DOHH2 (cell line): Measurements from ENCODE around the gene ZNF181.

Source experiments
- H3F3A ChIP-seq: fragments of 200-600 bp; sonication (generic), shearing (Covaris generic); 2 replicates; pipeline ENCODE4 v1.6.0; 2016; ENCODE audit warnings: antibody characterized with exemption, mild to moderate bottlenecking; ENCODE audit not compliant: control insufficient read depth, insufficient read depth
- H3K27ac ChIP-seq: fragments of 200-600 bp; sonication (generic); 2 replicates; pipeline ENCODE4 v1.5.1; 2014; ENCODE audit warnings: low read depth, mild to moderate bottlenecking, low read length, moderate library complexity
- H3K27me3 ChIP-seq: fragments of 200-600 bp; sonication (generic); 2 replicates; pipeline ENCODE4 v1.6.1; 2014; ENCODE audit warnings: mild to moderate bottlenecking, low read length, mixed read lengths; ENCODE audit not compliant: control insufficient read depth
- H3K36me3 ChIP-seq: fragments of 200-600 bp; sonication (generic); 2 replicates; pipeline ENCODE4 v1.6.1; 2014; ENCODE audit warnings: mild to moderate bottlenecking, low read length, moderate library complexity, mixed read lengths; ENCODE audit not compliant: control insufficient read depth
- H3K4me1 ChIP-seq: fragments of 200-600 bp; sonication (generic); 2 replicates; pipeline ENCODE4 v1.6.1; 2014; ENCODE audit warnings: mild to moderate bottlenecking, low read length, mixed read lengths; ENCODE audit not compliant: control insufficient read depth
- H3K4me2 ChIP-seq: fragments of 200-600 bp; sonication (generic); 2 replicates; pipeline ENCODE4 v1.6.0; 2014; ENCODE audit warnings: mild to moderate bottlenecking, low read length, moderate library complexity
- H3K4me3 ChIP-seq: fragments of 200-600 bp; sonication (generic); 2 replicates; pipeline ENCODE4 v1.5.1; 2014; ENCODE audit warnings: mild to moderate bottlenecking, low read length, mixed read lengths
- H3K79me2 ChIP-seq: fragments of 200-600 bp; sonication (generic); 2 replicates; pipeline ENCODE4 v1.6.1; 2014; ENCODE audit warnings: mild to moderate bottlenecking, low read length, mixed read lengths; ENCODE audit not compliant: control insufficient read depth
- H3K9me2 ChIP-seq: fragments of 200-600 bp; sonication (generic); replicated peaks from 2 replicates; pipeline ENCODE4 v1.6.1; 2014; ENCODE audit warnings: mild to moderate bottlenecking, low read length, mixed read lengths; ENCODE audit not compliant: control insufficient read depth
- H3K9me3 ChIP-seq: fragments of 200-600 bp; sonication (generic); 2 replicates; pipeline ENCODE4 v1.6.1; 2014; ENCODE audit warnings: antibody characterized with exemption, low read length, mixed read lengths; ENCODE audit not compliant: control insufficient read depth, insufficient read depth
- H4K20me1 ChIP-seq: fragments of 200-600 bp; sonication (generic); 2 replicates; pipeline ENCODE4 v1.6.0; 2014; ENCODE audit warnings: low read depth, mild to moderate bottlenecking, antibody characterized with exemption, low read length, moderate library complexity; ENCODE audit not compliant: control insufficient read depth, insufficient read depth
- EZH2phosphoT487 ChIP-seq: fragments of 200-600 bp; sonication (generic); IDR thresholded peaks from 2 replicates; pipeline ENCODE4 v1.6.1; 2017; ENCODE audit warnings: borderline replicate concordance, mild to moderate bottlenecking, antibody characterized with exemption, low read length, moderate library complexity, mixed read lengths
- TF ChIP-seq, protein P1 (sequence below): fragments of 200-600 bp; sonication (generic); IDR thresholded peaks from one replicate; pipeline ENCODE4 v1.5.1; 2014; ENCODE audit warnings: antibody characterized with exemption, mild to moderate bottlenecking, low read depth, low read length; ENCODE audit not compliant: poor library complexity, severe bottlenecking

ZNF181 gene

DNA sequence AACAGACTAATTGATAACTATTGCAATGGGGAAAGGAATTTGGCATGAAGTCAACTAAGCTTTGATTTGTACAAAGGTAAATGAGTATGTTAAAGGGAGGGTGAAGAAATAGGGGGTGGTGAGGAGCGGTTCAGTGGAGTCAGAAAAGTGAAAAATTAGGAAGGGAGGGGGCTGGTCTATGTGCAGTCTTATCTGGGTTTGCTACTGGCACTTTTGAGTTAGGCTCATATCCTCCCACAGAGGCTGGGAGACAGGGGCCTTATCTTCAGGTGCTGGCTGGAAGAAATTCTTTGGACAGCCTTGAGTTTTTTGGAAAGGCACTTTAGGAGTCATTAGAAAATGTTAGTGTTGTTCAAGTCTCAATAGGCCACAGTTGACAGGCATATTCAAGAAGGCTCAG, 45.5 kb upstream of the ZNF181 start:
- TF ChIP-seq, protein P1, sequence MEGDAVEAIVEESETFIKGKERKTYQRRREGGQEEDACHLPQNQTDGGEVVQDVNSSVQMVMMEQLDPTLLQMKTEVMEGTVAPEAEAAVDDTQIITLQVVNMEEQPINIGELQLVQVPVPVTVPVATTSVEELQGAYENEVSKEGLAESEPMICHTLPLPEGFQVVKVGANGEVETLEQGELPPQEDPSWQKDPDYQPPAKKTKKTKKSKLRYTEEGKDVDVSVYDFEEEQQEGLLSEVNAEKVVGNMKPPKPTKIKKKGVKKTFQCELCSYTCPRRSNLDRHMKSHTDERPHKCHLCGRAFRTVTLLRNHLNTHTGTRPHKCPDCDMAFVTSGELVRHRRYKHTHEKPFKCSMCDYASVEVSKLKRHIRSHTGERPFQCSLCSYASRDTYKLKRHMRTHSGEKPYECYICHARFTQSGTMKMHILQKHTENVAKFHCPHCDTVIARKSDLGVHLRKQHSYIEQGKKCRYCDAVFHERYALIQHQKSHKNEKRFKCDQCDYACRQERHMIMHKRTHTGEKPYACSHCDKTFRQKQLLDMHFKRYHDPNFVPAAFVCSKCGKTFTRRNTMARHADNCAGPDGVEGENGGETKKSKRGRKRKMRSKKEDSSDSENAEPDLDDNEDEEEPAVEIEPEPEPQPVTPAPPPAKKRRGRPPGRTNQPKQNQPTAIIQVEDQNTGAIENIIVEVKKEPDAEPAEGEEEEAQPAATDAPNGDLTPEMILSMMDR: no peak
- TF ChIP-seq EZH2phosphoT487: no peak
- Histone ChIP-seq H3K9me3 (peaks cover 10% of the 10 kb centered on the region; the same call in 1 of the 2 replicates), H3K27ac (no peak overlapping the region), H3K36me3 (peaks cover 11% of the 10 kb centered on the region), H4K20me1 (no peaks in the 10 kb centered on the region), H3F3A (no peaks in the 10 kb centered on the region), H3K4me1 (no peaks in the 10 kb centered on the region), H3K9me2 (no peaks in the 10 kb centered on the region), H3K4me3 (no peak overlapping the region), H3K79me2 (no peaks in the 10 kb centered on the region), H3K27me3 (peaks cover 3% of the 10 kb centered on the region; the same call in 1 of the 2 replicates), H3K4me2 (no peak overlapping the region)

DNA sequence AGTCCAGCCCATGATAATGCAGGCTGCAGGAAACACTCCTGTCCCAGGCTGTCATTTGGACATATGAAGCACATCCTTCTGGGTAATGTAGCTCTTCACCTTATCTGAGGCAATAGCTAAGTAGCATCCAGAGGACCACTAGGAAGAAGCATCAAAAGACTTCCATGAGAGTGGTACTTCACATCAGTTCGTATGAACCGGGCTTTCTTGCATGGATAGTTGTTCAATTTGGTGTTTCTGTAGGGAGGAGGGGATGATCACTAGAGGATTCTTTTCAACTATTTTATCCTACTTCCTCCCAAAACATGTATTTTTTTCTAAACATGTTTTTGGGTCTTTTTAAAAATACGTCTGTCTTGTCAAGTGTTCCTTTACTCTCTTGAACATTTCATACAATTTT, 43.7 kb upstream of the ZNF181 start:
- no peaks in the 10 kb centered on the region for H3K79me2 ChIP-seq
- H3F3A ChIP-seq: no peaks in the 10 kb centered on the region
- no peaks in the 10 kb centered on the region for H3K4me1 ChIP-seq
- peaks cover 3% of the 10 kb centered on the region; the same call in 1 of the 2 replicates for H3K27me3 ChIP-seq
- no peaks in the 10 kb centered on the region for H3K36me3 ChIP-seq
- H3K9me2 ChIP-seq: no peaks in the 10 kb centered on the region
- TF ChIP-seq, protein P1: no peak
- TF ChIP-seq EZH2phosphoT487: no peak
- H4K20me1 ChIP-seq: no peaks in the 10 kb centered on the region
- no peak overlapping the region for H3K27ac ChIP-seq
- no peak overlapping the region for H3K4me2 ChIP-seq
- H3K4me3 ChIP-seq: no peak overlapping the region
- no peaks in the 10 kb centered on the region for H3K9me3 ChIP-seq

DNA sequence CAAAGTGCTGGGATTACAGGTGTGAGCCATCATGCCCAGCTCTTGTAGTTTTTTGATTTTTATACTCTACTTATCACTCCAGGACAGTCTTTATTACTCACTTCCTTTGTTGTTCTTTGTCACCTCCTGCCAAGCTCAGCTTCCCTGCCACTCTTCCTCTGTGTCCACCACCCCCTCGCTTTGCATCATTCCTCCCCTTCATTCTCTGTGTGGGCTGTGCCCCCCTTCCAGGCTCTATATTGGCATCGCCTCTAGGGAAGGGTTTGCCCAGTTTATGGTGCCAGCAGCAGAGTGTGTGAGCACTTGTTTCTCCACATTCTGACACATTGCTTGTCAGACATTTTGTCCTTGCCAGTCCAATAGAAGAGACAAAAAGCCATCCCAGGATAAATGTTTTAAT, 41.5 kb upstream of the ZNF181 start:
- Histone ChIP-seq H4K20me1 (no peaks in the 10 kb centered on the region), H3K4me3 (no peak overlapping the region), H3K9me2 (no peaks in the 10 kb centered on the region), H3K36me3 (no peaks in the 10 kb centered on the region), H3K4me1 (no peaks in the 10 kb centered on the region), H3F3A (no peaks in the 10 kb centered on the region), H3K4me2 (no peak overlapping the region), H3K79me2 (no peaks in the 10 kb centered on the region), H3K27ac (no peak overlapping the region), H3K9me3 (no peaks in the 10 kb centered on the region), H3K27me3 (peaks cover 3% of the 10 kb centered on the region; the same call in 1 of the 2 replicates)
- TF ChIP-seq, protein P1: no peak
- no peak for TF ChIP-seq EZH2phosphoT487

DNA sequence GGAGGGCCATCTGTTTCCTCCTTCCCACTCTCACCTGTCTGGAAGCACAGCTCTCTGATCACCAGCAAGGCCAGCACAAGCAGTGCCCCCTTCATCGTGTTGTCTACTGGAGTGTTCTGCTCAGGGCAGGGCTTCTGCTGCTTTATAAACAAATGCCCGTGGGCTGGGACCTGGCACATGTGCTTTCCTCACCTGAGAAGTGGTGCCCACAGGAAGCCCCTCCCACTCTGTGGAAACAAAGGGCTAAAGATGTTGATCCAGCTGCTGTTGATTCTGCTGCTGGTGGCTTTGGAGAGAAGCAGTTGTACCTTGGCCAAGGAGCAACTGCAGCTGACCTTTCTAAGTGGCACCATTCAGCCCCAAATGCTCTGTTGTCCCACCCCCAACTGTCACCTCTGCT, 26.4 kb upstream of the ZNF181 start:
- Histone ChIP-seq H4K20me1 (no peaks in the 10 kb centered on the region), H3K9me3 (no peaks in the 10 kb centered on the region), H3K27ac (no peak overlapping the region), H3K36me3 (no peaks in the 10 kb centered on the region), H3K4me1 (no peaks in the 10 kb centered on the region), H3K4me2 (no peak overlapping the region), H3K27me3 (no peaks in the 10 kb centered on the region), H3F3A (no peaks in the 10 kb centered on the region), H3K4me3 (no peak overlapping the region), H3K9me2 (no peaks in the 10 kb centered on the region), H3K79me2 (no peaks in the 10 kb centered on the region)
- TF ChIP-seq, protein P1: no peak
- TF ChIP-seq EZH2phosphoT487: no peak
